OCI-LY7 (cell line): ENCODE results near the gene ATP1A3.

Experiments
- CTCF ChIP-seq: fragments of 200-600 bp; sonication (generic); conservative IDR thresholded peaks from 2 replicates; pipeline ENCODE4 v1.5.1; 2014; ENCODE audit warnings: mild to moderate bottlenecking, antibody characterized with exemption, low read length, moderate library complexity, mixed read lengths
- EZH2phosphoT487 ChIP-seq: fragments of 200-600 bp; sonication (generic); IDR thresholded peaks from 2 replicates; pipeline ENCODE4 v1.6.1; 2018; ENCODE audit warnings: low read depth, borderline replicate concordance, mild to moderate bottlenecking, mixed run types, antibody characterized with exemption, low read length, moderate library complexity, mixed read lengths

- TF ChIP-seq CTCF (no peak), EZH2phosphoT487 (no peak)
Measured at GRCh38 chr19:42018503-42019193, 24.6 kb upstream of the ATP1A3 start.
